NCI-H128 (cell line): ENCODE data around the gene TREM1.

ENCODE experiments used
- DNase-seq: peaks from one replicate; lab custom pipeline; 2025; ENCODE audit not compliant: unreplicated experiment; lab: John Stamatoyannopoulos, UW

TREM1 gene

DNA sequence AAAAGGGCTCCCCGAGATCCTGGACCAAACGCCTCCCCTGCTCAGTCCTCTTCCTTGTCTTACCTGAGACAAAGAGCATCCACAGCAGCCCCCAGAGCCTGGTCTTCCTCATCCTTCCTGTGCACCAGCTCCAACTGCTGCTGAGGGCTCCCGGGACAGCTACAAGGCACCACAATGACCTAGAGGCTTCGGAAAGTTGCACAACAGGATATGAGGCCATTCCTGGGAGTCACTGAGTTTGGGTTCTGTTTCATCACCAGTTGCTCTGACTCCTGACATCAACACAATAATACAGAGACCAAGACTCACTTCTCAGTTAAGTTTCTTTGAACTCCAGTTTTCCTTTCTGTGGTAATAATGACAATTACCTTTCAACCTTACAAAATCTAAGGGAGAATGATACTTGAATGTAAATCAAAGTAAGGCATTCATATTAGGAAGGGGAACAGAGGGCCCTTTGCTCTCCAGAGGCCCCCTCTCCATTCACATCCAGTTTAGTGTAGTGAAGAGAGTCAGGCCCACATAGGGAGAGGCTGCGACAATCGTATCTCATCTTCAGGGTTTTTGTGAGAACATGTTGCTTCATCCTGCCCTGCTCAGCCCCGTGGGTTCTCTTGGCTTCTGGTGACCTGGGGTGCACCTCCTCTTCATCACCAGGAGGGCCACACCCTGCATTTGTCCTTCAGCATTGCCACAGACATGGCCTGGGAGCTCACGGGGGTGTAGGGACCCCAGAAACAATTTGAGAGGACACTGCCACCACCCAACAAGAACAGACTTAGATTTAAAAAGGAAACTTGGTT is at the start of gene TREM1:
Gene TREM1, minus strand, starts transcription at position 139 of the 803 bp plus-strand sequence. Its CDS starts 27 bp downstream, at position 112.
- no peak for DNase-seq

DNA sequence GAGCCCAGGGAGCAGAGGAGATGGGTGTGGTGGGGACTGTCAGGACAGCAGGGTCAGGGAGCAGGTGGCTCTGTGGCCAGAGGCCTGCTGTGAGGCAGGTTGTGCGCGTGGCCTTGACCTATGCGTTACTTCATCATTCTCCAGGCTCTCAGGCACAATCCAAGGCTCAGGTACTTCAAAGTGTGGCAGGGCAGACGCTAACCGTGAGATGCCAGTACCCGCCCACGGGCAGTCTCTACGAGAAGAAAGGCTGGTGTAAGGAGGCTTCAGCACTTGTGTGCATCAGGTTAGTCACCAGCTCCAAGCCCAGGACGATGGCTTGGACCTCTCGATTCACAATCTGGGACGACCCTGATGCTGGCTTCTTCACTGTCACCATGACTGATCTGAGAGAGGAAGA is 49.5 kb upstream of the TREM1 start:
- DNase-seq: no peak

DNA sequence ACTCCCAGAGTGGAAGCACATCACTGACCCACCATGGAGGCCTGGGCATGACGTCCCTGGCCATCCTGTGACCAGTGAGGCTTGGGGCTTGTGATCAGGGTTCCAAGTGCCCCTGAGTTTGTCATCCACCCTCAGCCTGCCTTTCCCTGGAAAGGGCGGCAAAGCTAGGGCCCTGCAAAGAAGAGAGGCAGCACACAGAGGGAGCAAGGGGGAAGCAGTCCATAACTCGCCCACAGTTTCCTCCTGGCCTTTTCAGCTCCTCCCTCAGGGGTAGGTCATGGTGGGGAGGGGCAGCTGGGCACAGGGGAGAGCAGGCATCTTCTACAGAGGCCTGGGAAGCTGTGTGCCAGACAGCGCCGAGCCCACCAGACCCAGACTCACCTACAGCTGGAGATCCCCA is 48.8 kb upstream of the TREM1 start, which contains the start of gene NCR2:
Gene NCR2, plus strand, starts transcription at position 313 of the 400 bp plus-strand sequence. CDS start 269 bp downstream, outside the sequence.
- DNase-seq: no peak

DNA sequence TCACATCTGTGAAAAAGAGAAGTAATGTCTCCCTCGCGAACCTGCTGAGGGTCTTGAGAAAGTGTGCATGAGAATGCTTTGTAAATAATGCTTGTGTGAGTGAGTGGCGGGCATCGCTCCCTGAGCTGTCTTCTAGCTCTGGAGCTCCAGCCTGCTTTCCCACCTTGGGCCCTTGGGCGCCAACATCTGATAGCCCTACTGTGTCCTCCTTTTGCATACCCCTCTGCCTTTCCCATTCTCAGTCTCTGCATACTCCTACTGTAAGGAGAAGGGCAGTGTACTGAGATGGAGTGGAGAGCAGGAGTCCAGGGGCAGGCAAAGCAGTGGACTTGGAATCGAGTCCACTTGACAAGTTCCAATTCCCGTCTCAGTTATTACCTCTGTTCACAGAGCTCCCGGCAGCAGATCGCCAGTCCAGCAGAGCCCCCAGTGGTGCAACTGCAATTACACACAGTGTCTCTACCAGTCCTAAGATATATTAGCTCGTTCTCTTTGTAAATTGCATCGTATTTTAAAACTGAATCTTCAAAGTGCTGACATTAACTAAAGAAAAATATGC is 48.1 kb upstream of the TREM1 start:
- no peak for DNase-seq

DNA sequence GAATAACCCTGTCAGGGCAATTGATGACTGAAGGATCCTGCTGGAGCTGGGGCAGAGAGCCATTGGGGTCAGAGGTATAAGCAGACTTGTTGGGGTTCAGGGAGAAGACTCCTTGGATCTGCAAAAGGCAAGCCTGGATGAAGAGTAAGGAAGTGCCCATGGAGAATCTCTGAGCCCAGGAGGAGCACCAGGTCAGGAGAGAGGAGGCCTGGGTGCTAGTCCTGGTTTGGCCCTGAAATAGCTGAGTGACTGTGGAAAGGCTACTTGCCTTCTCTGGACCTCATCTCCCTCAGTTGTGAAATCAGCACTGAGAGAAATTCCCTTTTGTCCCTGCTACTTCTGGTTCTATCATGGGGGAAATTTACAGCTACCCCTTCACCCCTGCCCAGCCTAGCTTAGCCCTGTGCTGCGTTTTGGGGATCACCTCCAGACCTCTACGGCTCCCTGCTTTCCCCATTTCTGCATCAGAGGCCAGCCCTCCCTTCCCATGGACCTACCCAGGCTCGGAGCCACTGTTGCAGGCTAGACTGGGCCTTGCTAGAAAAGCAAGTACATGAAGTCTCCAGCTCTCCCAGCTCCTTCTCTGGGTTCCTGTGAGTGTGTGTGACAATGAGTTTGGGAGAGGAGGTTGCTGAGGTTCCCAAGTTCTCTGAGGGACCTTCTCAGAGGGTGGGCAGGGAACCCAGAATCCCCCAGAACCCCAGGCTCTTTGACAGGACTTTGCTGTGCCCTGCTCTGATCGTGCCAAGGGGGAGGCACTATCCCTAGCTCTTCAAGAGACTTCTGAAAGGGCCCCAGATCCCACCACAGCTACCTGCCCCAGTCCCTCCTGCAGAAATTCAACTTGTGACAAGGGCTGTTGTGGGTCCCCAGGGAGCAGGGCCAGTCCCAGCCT is 46.6 kb upstream of the TREM1 start:
- no peak for DNase-seq

DNA sequence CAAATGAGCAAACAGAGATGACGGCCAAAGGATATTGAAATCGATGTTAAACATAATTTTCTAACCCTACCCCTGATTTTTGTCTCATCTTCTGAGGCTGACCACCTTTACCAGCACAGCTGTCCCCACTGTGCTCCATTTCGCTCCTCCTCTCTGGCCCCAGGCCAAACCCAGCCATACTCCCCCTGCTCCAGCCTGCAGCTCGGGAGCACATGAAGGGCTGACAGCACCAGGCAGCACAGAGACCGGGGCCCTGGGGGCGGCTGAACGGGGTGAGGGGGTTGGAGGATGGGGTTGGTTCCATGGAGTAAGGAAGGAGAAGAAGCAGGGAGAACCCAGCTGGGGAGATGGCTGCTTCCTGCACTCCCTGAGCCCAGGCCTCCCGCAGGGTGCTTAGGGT is 45.8 kb upstream of the TREM1 start:
- DNase-seq: no peak

DNA sequence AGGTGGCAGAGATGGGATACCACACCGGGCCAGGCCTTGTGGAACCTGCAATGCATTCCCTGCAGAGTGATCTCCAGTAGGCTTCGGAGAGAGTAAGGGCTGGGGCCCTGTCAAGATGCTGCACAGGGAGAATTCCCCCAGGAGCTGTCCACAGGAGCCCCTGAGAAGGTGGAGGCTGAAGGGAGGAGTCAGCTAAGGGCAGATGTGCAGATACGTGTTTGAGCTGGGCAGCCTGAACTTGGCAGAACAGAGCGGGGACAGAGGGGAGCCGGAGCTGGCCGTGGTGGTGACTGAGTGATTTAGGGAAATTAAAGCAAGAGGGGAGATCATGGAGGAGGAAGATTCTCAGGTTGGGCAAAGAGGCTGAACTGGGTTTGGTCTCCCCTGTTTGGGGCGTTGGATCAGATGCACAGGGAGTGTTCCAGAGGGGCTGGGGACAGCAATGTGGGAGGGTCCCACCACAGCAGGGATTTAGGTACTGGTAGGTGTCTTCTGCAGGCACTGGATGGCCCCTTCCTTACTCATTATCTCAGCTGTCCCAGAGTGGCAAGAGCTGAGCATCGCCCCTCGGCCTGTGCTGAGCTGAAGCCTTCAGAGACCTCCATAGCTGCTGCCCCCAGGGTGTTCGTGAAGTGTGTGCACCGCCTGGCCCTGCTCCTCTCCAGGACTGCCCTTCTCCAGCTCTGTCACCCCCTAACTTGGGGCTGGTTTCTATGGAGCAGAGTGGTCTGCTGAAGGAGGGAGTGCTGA is 45.1 kb upstream of the TREM1 start:
- DNase-seq: no peak

DNA sequence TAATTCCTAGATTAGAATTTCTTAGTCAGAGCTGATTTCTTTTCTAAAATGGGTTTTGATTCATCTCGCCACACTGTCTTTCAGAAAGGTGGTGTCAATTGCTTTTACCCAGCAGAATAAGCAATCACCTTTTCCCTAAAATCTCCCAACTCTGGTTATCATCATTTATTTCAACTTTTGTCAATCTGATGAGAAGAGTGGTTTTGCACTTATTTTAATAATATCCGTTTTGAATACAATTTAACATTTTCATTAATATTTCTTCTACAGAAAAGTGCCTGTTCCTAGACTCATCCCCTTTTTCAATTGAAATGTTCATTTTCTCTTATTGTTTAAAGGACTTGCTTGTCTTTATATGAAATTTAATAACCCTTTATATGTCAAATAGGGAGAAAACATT is 40.7 kb upstream of the TREM1 start:
- DNase-seq: no peak

DNA sequence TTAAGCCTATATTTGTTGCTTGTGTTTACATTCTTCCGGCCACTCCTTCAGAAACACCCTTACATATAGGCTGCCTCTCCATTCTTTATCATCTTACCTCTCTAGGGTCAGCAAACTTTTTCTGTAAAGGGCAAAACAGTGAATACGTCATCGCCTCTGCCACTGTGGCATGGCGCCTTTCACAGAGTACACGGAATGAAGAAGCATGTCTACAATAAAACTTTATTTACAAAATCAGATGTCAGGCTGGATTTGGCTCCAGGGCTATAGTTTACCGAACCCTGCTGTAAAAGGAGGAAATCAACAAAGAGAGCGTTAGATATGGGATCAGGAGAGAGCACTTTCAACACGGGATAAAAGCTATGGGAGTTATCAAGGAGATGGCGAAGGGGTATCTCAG is 39.6 kb upstream of the TREM1 start:
- DNase-seq: no peak

DNA sequence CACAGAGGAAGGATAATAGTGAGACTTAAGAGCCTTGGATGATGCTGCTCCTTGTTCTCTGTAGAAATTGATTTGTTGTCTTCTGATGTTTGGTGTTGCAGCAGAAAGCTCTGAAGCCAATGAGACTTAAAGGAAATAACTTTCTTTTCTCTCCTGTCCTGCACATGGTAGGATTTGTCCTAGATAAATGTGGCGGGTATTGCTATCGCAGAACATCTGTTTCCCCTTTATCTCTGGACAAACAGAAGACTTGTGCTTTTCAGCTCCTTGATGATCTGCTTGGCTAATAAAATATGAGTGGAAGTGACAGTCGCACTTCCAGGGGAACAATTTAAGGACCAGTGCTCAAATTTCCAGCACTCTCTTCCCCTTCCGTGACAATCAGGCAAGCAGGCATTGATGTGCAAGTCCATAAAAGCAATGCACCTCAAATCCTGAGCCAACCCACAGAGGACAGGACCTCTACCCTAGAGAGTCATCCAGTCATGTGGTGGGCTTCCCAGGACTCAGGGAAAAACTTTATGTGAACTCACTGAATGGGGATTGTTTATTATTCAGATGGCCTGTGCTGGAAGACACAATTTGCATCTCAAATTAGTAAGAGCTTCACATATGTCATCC is 39.1 kb upstream of the TREM1 start:
- no peak for DNase-seq

DNA sequence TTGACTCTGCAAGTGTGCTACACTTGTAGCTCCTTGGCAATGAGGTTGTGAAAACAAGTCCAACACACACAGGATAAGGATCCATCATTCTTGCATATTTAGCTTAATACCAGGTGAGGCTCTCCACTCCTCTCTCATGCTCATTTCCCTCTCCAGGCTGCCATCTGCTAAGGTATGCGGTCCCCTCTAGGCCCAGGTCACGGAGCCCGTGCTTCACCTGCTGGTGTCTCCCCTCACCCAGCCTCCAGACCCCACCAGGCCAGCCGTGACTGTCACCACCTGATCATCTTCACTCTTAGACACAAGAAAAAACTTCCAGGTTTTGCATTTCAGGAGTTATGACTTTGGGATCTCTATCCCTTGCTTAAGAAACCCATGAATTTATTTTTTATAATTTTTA is 34.7 kb upstream of the TREM1 start:
- DNase-seq: no peak

DNA sequence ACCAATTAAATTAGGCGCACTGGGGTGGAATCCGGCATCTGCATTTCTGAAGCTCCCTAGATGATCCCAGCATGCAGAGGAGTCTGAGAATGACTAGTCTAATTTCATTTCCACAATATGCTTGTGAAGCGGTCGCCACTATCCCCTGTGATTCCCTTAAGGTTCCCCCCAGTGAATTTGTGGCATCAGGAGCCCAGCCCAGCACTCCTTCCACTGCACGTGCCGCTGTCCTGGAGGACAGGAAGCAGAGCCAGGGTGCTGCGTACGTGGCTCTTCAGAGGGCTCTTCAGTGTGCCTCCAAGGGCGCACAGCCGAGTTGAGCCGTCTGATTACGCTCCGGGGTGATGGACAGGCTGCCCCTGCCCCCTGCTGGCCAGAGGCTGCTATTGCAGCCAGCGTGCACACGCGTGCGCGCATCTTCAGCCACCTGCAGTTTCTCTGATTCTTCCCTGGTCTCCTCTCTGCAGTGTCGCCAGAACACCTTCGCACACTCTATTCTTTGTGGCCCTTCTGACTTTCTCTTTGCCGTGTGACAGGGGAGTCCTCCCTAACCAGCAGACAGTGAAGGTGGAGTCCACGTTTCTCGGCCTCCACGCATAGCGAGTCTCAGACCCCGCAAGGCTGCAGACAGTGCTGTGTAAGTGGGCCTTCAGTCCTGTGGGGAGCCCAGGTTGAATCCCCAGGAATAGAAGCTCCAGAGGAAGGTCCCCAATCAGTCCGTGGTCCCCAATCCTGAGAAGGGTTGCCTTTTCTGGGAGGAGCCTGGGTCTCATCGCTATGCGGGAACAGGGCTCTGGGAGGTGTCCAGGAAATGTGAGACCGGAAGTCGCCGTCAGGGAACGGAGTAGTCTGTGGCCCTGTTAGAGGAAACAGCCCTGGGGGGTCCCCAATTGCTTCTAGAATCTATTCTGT is 32.4 kb upstream of the TREM1 start:
- DNase-seq: peak; percentile 75

DNA sequence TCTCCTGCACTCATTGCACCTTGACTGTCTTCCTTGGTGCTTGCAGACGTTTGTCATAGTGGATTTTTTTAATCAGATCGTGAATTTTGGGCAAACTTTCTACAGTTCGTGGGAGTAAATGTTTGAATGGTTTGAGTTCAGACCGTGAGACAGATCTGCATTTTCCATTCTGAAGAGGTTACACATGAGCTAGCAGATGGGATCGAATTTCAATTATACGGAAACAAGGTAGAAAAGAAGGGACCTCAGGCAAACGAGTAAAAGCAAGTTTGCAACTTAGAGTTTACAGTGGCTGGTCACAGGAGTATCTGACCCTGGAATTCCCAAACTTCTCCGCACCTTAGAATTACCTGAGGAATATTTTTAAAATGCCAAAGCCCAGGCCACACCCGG is 31.8 kb upstream of the TREM1 start:
- DNase-seq: no peak

DNA sequence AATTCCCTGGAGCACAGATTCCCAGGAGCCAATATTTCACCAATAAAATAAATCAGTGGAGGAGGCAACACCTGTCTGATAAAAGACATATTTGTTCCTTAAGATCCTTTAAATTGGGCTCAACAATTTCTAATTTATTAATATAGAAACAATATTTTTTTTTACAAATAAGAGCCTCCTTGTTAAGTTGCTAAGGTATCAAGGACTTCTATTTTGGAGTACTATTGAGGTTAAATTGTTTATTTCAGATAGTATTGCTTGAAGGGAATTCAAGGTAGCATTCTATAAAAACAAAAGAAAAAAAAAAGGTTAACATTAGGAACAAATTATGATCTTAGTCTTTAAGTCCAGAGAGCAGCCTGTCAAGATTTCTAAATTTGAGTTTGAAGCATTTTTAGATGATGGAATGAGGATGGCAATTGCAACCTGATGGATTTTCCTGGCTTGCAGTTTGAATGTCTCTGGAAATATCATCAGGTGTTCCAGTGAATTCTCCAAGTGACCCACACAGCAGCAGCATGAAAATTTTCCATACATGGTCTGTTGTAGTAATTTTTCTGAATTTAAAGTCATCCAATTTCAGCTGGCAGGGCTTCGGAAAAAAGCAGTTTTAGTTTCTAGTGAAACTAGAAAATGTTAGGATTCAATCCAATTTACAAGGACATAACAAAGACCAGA is 29.6 kb upstream of the TREM1 start:
- DNase-seq: no peak

DNA sequence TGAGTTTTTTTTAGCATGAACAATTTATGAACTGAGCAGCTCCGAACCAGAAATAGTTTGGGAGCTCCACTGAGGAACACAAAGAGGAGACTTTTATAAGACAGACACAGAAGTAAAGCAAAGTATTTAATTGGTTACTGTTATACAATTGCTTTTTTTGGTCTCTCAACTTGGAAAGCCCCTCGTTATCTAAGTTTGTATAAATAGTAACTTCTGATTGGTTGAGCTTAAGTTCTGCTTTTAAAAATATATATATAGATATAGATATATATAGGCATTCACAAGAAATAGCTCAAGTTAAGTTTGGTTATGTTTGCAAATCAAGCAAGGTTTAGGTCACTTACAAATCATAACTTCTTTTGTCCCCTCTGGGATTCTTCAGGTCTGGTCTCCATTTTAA is 28.7 kb upstream of the TREM1 start:
- no peak for DNase-seq

DNA sequence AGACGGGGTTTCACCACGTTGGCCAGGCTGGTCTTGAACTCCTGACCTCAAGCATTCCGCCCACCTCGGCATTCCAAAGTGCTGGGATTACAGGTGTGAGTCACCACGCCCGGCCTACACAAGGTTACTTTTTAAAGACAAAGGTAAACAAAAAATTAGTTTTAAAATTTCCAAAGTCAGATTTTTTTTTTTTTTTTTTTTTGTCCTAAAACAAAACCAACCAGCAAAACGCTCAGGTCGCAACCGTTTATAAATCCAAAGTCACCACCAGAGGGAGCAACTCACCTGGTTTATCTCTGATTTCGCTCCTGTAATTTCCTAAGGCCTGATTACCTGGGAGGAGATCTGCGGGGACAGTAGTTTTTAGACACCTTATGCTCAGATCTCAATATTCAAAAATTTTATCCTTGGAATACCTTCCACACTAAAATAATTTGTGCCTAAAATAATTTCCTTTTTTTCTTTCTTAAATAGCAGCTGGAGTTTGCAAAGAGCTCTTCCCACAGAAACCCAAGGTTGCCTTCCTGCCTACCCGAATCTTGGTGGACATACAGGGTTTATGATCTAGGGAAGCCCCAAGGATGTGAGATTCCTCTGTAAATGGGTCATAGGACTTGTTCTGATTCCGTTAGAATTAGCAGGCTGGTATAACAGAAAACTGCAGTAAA is 19.8 kb upstream of the TREM1 start:
- peak; percentile 58 for DNase-seq

DNA sequence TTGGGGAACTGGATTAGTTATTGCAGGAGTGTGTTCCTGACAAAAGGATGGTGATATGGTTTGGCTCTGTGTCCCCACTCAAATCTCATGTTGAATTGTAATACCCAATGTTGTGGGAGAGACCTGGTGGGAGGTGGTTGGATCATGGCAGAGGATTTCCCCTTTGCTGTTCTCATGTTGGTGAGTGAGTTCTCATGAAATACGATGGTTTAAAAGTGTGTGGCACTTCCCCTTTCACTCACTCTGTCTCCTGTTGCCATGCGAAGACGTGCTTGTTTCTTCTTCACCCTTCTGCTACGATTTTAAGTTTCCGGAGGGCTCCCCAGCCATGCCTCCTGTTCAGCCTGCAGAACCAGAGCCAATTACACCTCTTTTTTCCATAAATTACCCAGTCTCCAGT is 16.2 kb upstream of the TREM1 start:
- no peak for DNase-seq

DNA sequence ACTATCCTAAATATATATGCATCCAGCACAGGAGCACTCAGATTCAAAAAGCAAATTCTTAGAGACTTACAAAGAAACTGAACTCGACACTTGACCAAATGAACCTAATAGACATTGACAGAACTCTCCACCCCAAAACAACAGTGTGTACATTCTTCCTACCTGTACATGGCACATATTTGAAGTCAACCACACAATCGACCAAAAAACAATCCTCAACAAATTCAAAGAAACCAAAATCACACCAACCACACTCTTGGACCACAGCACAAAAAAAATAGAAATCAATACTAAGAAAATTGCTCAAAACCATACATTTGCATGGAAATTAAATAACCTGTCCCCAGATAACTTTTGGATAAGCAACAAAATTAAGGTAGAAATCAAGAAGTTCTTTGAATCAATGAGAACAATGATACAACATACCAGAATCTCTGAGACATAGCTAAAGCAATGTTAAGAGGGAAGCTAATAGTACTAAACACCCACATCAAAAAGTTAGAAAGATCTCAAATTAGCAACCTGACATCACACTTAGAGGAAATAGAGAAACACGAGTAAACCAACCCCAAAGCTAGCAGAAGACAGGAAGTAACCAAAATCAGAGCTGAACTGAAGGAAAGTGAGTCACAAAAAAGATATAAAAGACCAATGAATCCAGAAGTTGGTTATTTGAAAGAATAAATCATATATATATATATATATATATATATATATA is 12.5 kb upstream of the TREM1 start:
- DNase-seq: no peak
